Spleen (tissue), 11 donors: Measurements from ENCODE around the gene FAF1. TPM values are rescaled to one million over a fixed set of nuclear protein-coding genes. Genes with fewer than 3 reads are reported as not detected.

Experiments used
- DNase-seq: peaks from one replicate; pipeline ENCODE4 v3.0.0-alpha.2; 2020
- H3K27ac ChIP-seq, 8 donors: fragments of 200-600 bp; sonication (generic) in 7 of 8; 1 replicate in 4 of 8; 2 replicates in 4 of 8; pipeline versions ENCODE4 v1.5.0 to v1.8.0; 2016 to 2021; ENCODE audit warnings: inconsistent platforms in 4 of 8, mild to moderate bottlenecking in 4 of 8, moderate library complexity in 1 of 8
- H3K27me3 ChIP-seq, 7 donors: fragments of 200-600 bp; sonication (generic) in 6 of 7; replicated peaks in 1 of 7; 1 replicate in 4 of 7; 2 replicates in 3 of 7; pipeline versions ENCODE4 v1.5.0 to v1.8.0; 2016 to 2021; ENCODE audit warnings: inconsistent platforms in 3 of 7, mild to moderate bottlenecking in 1 of 7
- H3K36me3 ChIP-seq, 6 donors: fragments of 200-600 bp; sonication (generic) in 5 of 6; 1 replicate in 4 of 6; 2 replicates in 2 of 6; pipeline versions ENCODE4 v1.5.0 to v1.8.0; 2016 to 2021; ENCODE audit warnings: inconsistent platforms in 2 of 6
- H3K4me1 ChIP-seq, 6 donors: fragments of 200-600 bp; sonication (generic) in 5 of 6; 1 replicate in 3 of 6; 2 replicates in 3 of 6; pipeline versions ENCODE4 v1.5.0 to v1.8.0; 2016 to 2021; ENCODE audit warnings: inconsistent platforms in 3 of 6
- H3K4me3 ChIP-seq, 8 donors: fragments of 200-600 bp; sonication (generic) in 7 of 8; 1 replicate in 4 of 8; 2 replicates in 4 of 8; pipeline versions ENCODE4 v1.5.0 to v1.8.0; 2016 to 2021; ENCODE audit warnings: inconsistent platforms in 4 of 8, mild to moderate bottlenecking in 4 of 8, moderate library complexity in 2 of 8
- H3K9me3 ChIP-seq, 8 donors: fragments of 200-600 bp; sonication (generic) in 7 of 8; 1 replicate in 4 of 8; 2 replicates in 4 of 8; pipeline versions ENCODE4 v1.5.0 to v1.8.0; 2016 to 2021; ENCODE audit warnings: inconsistent platforms in 4 of 8
- POLR2A ChIP-seq, 3 donors: fragments of 450-650 bp; IDR thresholded peaks; one replicate each; pipeline ENCODE4 v1.5.1; 2017; ENCODE audit warnings: antibody characterized with exemption in 3 of 3, mild to moderate bottlenecking in 1 of 3
- POLR2AphosphoS5 ChIP-seq, 3 donors: sonication (generic); formaldehyde crosslinking; IDR thresholded peaks; one replicate each; pipeline ENCODE4 v1.5.1; 2017; ENCODE audit warnings: antibody characterized with exemption in 3 of 3
- WGBS, 5 donors: extraction: QIAGEN DNeasy Blood & Tissue Kit in 3 of 5; methylation state at CpG; one replicate each; pipeline versions ENCODE4 v1.1.5 to v1.1.7; 2013 to 2018; 5-methylcytosine and 5-hydroxymethylcytosine counted together
- intact Hi-C: fragments of 100-400 bp; cut with DNase I; formaldehyde crosslinking; loops from one replicate; pipeline ENCODE4 v1.15.0; 2023; ENCODE audit warnings: low total_unique reads
- polyA plus RNA-seq, 3 donors: library from polyadenylated mRNA; stranded (reverse); fragments of 200-250 nt; gene quantifications; one replicate each; pipeline ENCODE4 v1.2.1, GENCODE V29; 2013
- total RNA-seq, 7 donors: library from RNA; depleted of rRNA in 3 of 7; stranded (reverse); fragments of >200 nt in 3 of 7; fragmentation: NEBNext Ultra II Directional in 4 of 7; extraction: Animal tissue kit (Norgen Biotek cat#: 25700) in 4 of 7; gene quantifications; one replicate each; pipeline versions ENCODE4 v1.1.0 to v1.2.1, GENCODE V29; 2016 to 2021
- TF ChIP-seq, protein P1 (sequence below), 11 experiments: fragments of 200-600 bp in 7 of 11; fragments of 450-650 bp in 4 of 11; sonication (generic) in 4 of 11; IDR thresholded peaks in 8 of 11; conservative IDR thresholded peaks in 3 of 11; 1 replicate in 7 of 11; 2 replicates in 4 of 11; pipeline versions ENCODE4 v1.4.0 to v1.8.0; 2016 to 2021; ENCODE audit warnings: antibody characterized with exemption in 11 of 11, inconsistent platforms in 4 of 11, mild to moderate bottlenecking in 1 of 11
- donor health status: healthy with polysubstance abuse.
- donor health status: DM: no; HTN: no; CAD: no; lungs with moderate emphysema.
- donor health status: DM: no; HTN: no; CAD: no.
- donor health status: Bipolar disorder and iron deficiency.
- donor health status: healthy.
- donor health status: DM: no; HTN: no; CAD: no.
- donor health status: DM: yes; HTN: yes; CAD: no.

FAF1 gene
- total and polyA plus RNA-seq, 10 donors: 16.7 to 58.7 (median 40.0) TPM

DNA sequence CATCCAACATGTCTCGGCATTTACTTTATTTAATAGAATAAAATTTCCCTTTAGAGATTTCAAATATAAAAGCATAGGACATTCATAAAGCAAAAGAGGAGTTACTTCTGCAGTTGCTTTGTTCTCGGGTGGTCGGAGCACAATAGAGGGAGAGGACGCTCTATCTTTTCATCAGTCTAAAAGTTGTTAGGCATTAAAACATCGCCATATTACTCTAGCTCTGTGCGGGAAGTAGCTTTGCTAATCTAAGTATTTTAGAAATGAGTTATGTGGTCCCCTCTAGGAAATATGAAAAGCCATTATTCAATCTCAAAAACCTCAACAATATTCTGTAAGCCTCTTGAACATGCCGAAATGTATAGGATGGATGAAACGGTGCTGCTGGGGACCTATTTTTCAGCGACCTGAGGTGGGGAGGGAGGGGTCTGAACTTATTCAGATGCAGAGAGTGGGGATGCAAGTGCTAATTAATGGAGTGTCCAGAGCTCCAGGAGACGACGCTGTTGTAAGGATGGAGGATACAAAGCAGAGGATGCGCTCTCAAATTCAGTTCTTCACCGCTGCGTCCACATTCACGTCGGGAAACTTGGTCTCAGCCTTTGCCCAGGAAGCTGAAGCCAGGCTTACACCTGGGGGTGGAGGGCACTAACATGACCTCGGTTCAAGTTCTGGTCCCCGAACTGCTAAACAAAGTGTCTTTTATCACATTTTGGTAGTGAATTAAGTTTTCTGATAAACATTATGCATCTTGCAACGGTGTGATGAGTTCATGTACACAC, 16.2 kb upstream of the FAF1 start:
- no peak for TF ChIP-seq POLR2A (IDR thresholded peaks at IDR 0.05)
- H3K27ac ChIP-seq: peak overlapping the region; percentile 72 to 92 (median 90)
- peak overlapping the region; percentile 56 to 86 (median 69) for H3K4me3 ChIP-seq
- H3K36me3 ChIP-seq: peaks cover 0 to 4% (median 0%) of the 10 kb centered on the region in 6 donors
- H3K27me3 ChIP-seq: peaks cover 0 to 74% (median 9%) of the 10 kb centered on the region in 7 donors
- WGBS, 5 donors: 33 to 38% (median 35%) methylated on average over 19 of the region's 19 CpGs
- H3K4me1 ChIP-seq: peaks cover 0 to 63% (median 35%) of the 10 kb centered on the region in 6 donors
- no peaks in the 10 kb centered on the region for H3K9me3 ChIP-seq
- intact Hi-C loops: no loop called here
- no peak for DNase-seq

GRCh38 chr1:50975436-50975835, 15.4 kb upstream of the FAF1 start:
- peaks cover 0 to 68% (median 41%) of the 10 kb centered on the region in 6 donors for H3K4me1 ChIP-seq
- intact Hi-C loops: no loop called here
- H3K27me3 ChIP-seq: peaks cover 0 to 83% (median 9%) of the 10 kb centered on the region in 7 donors

GRCh38 chr1:50974618-50974935, 14.5 kb upstream of the FAF1 start:
- H3K27ac ChIP-seq: peak overlapping the region in 3 of 8 donors; percentile 16 to 45 (median 37)
- WGBS, 5 donors: 81 to 95% (median 88%) methylated on average over 1 of the region's 1 CpG
- intact Hi-C loops: no loop called here

More at GRCh38 chr1:50975436-50975835, 15.4 kb upstream of the FAF1 start:
- WGBS, 5 donors: 71 to 88% (median 80%) methylated on average over 1 of the region's 1 CpG
- TF ChIP-seq POLR2AphosphoS5 (IDR thresholded peaks at IDR 0.05) (no peak), POLR2A (IDR thresholded peaks at IDR 0.05) (no peak)
- TF ChIP-seq, protein P1, sequence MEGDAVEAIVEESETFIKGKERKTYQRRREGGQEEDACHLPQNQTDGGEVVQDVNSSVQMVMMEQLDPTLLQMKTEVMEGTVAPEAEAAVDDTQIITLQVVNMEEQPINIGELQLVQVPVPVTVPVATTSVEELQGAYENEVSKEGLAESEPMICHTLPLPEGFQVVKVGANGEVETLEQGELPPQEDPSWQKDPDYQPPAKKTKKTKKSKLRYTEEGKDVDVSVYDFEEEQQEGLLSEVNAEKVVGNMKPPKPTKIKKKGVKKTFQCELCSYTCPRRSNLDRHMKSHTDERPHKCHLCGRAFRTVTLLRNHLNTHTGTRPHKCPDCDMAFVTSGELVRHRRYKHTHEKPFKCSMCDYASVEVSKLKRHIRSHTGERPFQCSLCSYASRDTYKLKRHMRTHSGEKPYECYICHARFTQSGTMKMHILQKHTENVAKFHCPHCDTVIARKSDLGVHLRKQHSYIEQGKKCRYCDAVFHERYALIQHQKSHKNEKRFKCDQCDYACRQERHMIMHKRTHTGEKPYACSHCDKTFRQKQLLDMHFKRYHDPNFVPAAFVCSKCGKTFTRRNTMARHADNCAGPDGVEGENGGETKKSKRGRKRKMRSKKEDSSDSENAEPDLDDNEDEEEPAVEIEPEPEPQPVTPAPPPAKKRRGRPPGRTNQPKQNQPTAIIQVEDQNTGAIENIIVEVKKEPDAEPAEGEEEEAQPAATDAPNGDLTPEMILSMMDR (IDR thresholded peaks at IDR 0.05 in 8 of 11, conservative IDR thresholded peaks at IDR 0.05 in 3 of 11): no peak
- Histone ChIP-seq H3K9me3 (no peaks in the 10 kb centered on the region), H3K4me3 (no peak overlapping the region), H3K36me3 (peaks cover 0 to 4% (median 0%) of the 10 kb centered on the region in 6 donors), H3K27ac (peak overlapping the region in 1 of 8 donors; percentile 92)
- DNase-seq: no peak

GRCh38 chr1:50973875-50974617, 14.0 kb upstream of the FAF1 start:
- intact Hi-C loops: no loop called here
- DNase-seq: no peak
- TF ChIP-seq POLR2A (IDR thresholded peaks at IDR 0.05): no peak
- TF ChIP-seq, protein P1 (IDR thresholded peaks at IDR 0.05 in 8 of 11, conservative IDR thresholded peaks at IDR 0.05 in 3 of 11): no peak
- peak in 1 of 3 donors; percentile 21 for TF ChIP-seq POLR2AphosphoS5 (IDR thresholded peaks at IDR 0.05)
- no peaks in the 10 kb centered on the region for H3K9me3 ChIP-seq
- H3K27me3 ChIP-seq: peaks cover 0 to 91% (median 9%) of the 10 kb centered on the region in 7 donors
- WGBS, 5 donors: 78 to 89% (median 88%) methylated on average over 12 to 13 of the region's 13 CpGs
- peak overlapping the region in 3 of 8 donors; percentile 16 to 45 (median 37) for H3K27ac ChIP-seq
- peaks cover 0 to 4% (median 0%) of the 10 kb centered on the region in 6 donors for H3K36me3 ChIP-seq
- peak overlapping the region in 1 of 8 donors; percentile 8 for H3K4me3 ChIP-seq
- peaks cover 0 to 77% (median 41%) of the 10 kb centered on the region in 6 donors for H3K4me1 ChIP-seq

More at GRCh38 chr1:50974618-50974935, 14.5 kb upstream of the FAF1 start:
- DNase-seq: no peak
- Histone ChIP-seq H3K9me3 (no peaks in the 10 kb centered on the region), H3K4me1 (peaks cover 0 to 75% (median 44%) of the 10 kb centered on the region in 6 donors), H3K36me3 (peaks cover 0 to 4% (median 0%) of the 10 kb centered on the region in 6 donors), H3K27me3 (peaks cover 0 to 89% (median 9%) of the 10 kb centered on the region in 7 donors), H3K4me3 (no peak overlapping the region)
- TF ChIP-seq, protein P1 (IDR thresholded peaks at IDR 0.05 in 8 of 11, conservative IDR thresholded peaks at IDR 0.05 in 3 of 11): no peak
- no peak for TF ChIP-seq POLR2AphosphoS5 (IDR thresholded peaks at IDR 0.05)
- no peak for TF ChIP-seq POLR2A (IDR thresholded peaks at IDR 0.05)
